Stomach (tissue), 9 donors: ENCODE data around the gene HECTD2. TPM values are rescaled to one million over a fixed set of nuclear protein-coding genes. Genes with fewer than 3 reads are reported as not detected.
A peak's percentile ranks its signal among the peaks of the same experiment; 100 is the strongest.
"Not testable (repeated sequence)": the region's sequence is repeated elsewhere in the genome, so short reads cannot be mapped to it uniquely, and the experiment has no call there.

Experiments used
- DNase-seq, 2 donors: peaks; one replicate each; pipeline versions ENCODE4 v3.0.0 to v3.0.0-alpha.2; 2013 to 2019
- H3K27ac ChIP-seq, 5 donors: fragments of 200-600 bp in 4 of 5; sonication (generic) in 4 of 5; one replicate each; pipeline ENCODE4 v1.5.1; 2013 to 2019; ENCODE audit warnings: mild to moderate bottlenecking in 1 of 5, moderate library complexity in 1 of 5
- H3K27me3 ChIP-seq, 3 donors: fragments of 200-600 bp; sonication (generic); one replicate each; pipeline ENCODE4 v1.5.1; 2017 to 2019; ENCODE audit warnings: mixed run types in 1 of 3
- H3K36me3 ChIP-seq, 4 donors: fragments of 200-600 bp; sonication (generic); 1 replicate in 3 of 4; 2 replicates in 1 of 4; pipeline ENCODE4 v1.5.1; 2016 to 2019
- H3K4me1 ChIP-seq, 4 donors: fragments of 200-600 bp; sonication (generic); one replicate each; pipeline ENCODE4 v1.5.1; 2016 to 2019
- H3K4me3 ChIP-seq, 4 donors: fragments of 200-600 bp; sonication (generic) in 3 of 4; one replicate each; pipeline ENCODE4 v1.5.1; 2016 to 2019; ENCODE audit warnings: mild to moderate bottlenecking in 1 of 4
- H3K9me3 ChIP-seq, 4 donors: fragments of 200-600 bp; sonication (generic); one replicate each; pipeline ENCODE4 v1.5.1; 2016 to 2019
- CTCF ChIP-seq, 7 experiments: fragments of 450-650 bp in 4 of 7; fragments of 200-600 bp in 3 of 7; sonication (generic) in 3 of 7; IDR thresholded peaks; one replicate each; pipeline ENCODE4 v1.5.1; 2016 to 2019; ENCODE audit warnings: antibody characterized with exemption in 7 of 7, control low read depth in 2 of 7, mild to moderate bottlenecking in 1 of 7
- EP300 ChIP-seq: sonication (generic); formaldehyde crosslinking; IDR thresholded peaks from one replicate; pipeline ENCODE4 v1.6.1; 2017; ENCODE audit warnings: antibody characterized with exemption
- POLR2A ChIP-seq, 4 donors: fragments of 450-650 bp; IDR thresholded peaks; one replicate each; pipeline ENCODE4 v1.6.1; 2016; ENCODE audit warnings: antibody characterized with exemption in 4 of 4, control low read depth in 2 of 4, mild to moderate bottlenecking in 1 of 4, moderate library complexity in 1 of 4
- POLR2AphosphoS5 ChIP-seq, 3 donors: sonication (generic); formaldehyde crosslinking; IDR thresholded peaks; one replicate each; pipeline ENCODE4 v1.6.1; 2016; ENCODE audit warnings: antibody characterized with exemption in 3 of 3
- WGBS, 5 donors: extraction: QIAGEN DNeasy Blood & Tissue Kit in 3 of 5; methylation state at CpG; one replicate each; pipeline versions ENCODE4 v1.1.5 to v1.1.7; 2013 to 2018; 5-methylcytosine and 5-hydroxymethylcytosine counted together
- intact Hi-C: fragments of 100-400 bp; cut with DNase I; formaldehyde crosslinking; loops from one replicate; pipeline ENCODE4 v1.15.1; 2023; ENCODE audit warnings: low total_unique reads
- polyA plus RNA-seq, 3 donors: library from polyadenylated mRNA; stranded (reverse); fragments of 200-250 nt; gene quantifications; one replicate each; pipeline ENCODE4 v1.2.3, GENCODE V29; 2013
- total RNA-seq, 5 donors: library from RNA; depleted of rRNA; stranded (reverse); fragments of >200 nt; gene quantifications; one replicate each; pipeline versions ENCODE4 v1.1.0 to v1.2.3, GENCODE V29; 2014 to 2016
- donor health status: healthy with polysubstance abuse.
- donor health status: Bipolar disorder and iron deficiency.
- donor health status: healthy.

HECTD2 gene
- total and polyA plus RNA-seq, 8 donors, result 1.7 to 32.6 (median 12.4) TPM

DNA sequence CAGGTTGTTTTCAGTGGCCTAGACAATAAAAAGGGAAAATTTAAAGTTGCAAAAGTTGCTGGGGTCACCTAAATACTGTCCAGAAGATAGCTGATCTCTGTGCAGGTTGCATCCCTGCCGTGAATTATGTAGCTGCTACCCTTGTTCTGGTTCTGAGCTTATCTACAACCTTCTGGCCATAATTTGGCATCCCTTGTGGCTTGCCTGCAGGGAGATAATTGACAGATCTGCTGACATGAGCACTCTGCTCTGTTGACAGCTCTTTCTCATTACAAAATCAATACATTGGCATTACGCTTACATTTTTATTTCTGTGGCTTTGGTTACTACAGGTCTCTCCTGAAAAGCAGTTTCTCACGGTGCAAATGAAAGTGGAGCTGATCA, 29.3 kb upstream of the HECTD2 start:
- 38 to 59% (median 43%) methylated on average over 3 of the region's 3 CpGs for WGBS, 5 donors
- Histone ChIP-seq H3K36me3 (no peaks in the 10 kb centered on the region), H3K27me3 (peaks cover 0 to 4% (median 0%) of the 10 kb centered on the region in 3 donors), H3K4me1 (peaks cover 0 to 8% (median 0%) of the 10 kb centered on the region in 4 donors), H3K4me3 (no peak overlapping the region), H3K9me3 (peaks cover 0 to 12% (median 10%) of the 10 kb centered on the region in 4 donors), H3K27ac (no peak overlapping the region)
- TF ChIP-seq EP300 (no peak), POLR2AphosphoS5 (IDR thresholded peaks at IDR 0.05) (no peak), CTCF (IDR thresholded peaks at IDR 0.05) (no peak), POLR2A (IDR thresholded peaks at IDR 0.05) (no peak)
- intact Hi-C loops, result no loop called here
- no peak for DNase-seq

- H3K36me3 ChIP-seq, result no peaks in the 10 kb centered on the region
- no peak overlapping the region for H3K4me3 ChIP-seq
- TF ChIP-seq EP300 (no peak), CTCF (IDR thresholded peaks at IDR 0.05) (no peak), POLR2A (IDR thresholded peaks at IDR 0.05) (no peak), POLR2AphosphoS5 (IDR thresholded peaks at IDR 0.05) (no peak)
- H3K27ac ChIP-seq, result no peak overlapping the region
- 42 to 54% (median 49%) methylated on average over 9 of the region's 9 CpGs for WGBS, 5 donors
- H3K27me3 ChIP-seq, result peaks cover 0 to 4% (median 0%) of the 10 kb centered on the region in 3 donors
- H3K4me1 ChIP-seq, result peaks cover 0 to 8% (median 0%) of the 10 kb centered on the region in 4 donors
- peaks cover 0 to 10% (median 8%) of the 10 kb centered on the region in 4 donors for H3K9me3 ChIP-seq
- intact Hi-C loops, result no loop called here
- DNase-seq, result peak in 1 of 2 donors; percentile 42
Observed at GRCh38 chr10:91381257-91381891, 28.8 kb upstream of the HECTD2 start.

DNA sequence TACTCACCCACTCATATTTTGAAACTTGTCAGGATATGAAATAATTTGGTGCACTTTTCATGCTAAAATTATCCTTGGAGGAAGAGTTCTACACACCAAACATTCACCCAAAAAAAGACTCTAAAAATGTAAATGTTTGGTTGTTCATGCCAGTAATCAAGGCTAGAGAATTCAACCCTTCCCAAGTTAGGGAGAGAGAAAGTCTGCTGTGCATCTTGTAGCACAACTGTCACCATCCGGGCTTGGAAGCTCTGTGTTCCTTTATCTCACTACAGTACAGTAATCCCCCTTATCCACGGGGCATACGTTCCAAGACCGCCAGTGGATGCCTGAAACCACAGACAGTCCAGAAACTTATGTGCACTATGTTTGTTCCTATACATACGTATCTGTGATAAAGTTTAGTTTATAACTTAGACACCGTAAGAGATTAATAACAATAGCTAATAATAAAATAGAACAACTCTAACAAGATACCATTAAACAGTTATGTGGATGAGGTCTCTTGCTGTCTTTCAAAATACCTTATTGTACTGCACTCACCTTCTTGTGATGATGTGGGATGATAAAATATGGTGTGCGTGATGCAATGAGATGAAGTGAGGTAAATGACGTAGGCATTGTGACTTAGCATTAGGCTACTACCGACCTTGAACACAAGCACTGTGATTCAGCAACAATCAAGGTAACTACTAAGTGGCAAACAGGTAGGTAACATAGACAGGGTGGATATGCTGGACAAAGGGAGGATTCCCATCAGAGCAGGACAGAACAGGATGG, 24.6 kb upstream of the HECTD2 start:
- intact Hi-C loops, result no loop called here
- Histone ChIP-seq H3K27ac (no peak overlapping the region), H3K36me3 (no peaks in the 10 kb centered on the region), H3K27me3 (peaks cover 0 to 4% (median 0%) of the 10 kb centered on the region in 3 donors), H3K4me1 (peaks cover 0 to 16% (median 0%) of the 10 kb centered on the region in 4 donors), H3K4me3 (no peak overlapping the region), H3K9me3 (no peaks in the 10 kb centered on the region)
- DNase-seq, result no peak
- WGBS, 5 donors, result 59 to 76% (median 75%) methylated on average over 9 of the region's 9 CpGs
- TF ChIP-seq POLR2A (IDR thresholded peaks at IDR 0.05) (no peak), CTCF (IDR thresholded peaks at IDR 0.05) (no peak), POLR2AphosphoS5 (IDR thresholded peaks at IDR 0.05) (no peak), EP300 (no peak)

DNA sequence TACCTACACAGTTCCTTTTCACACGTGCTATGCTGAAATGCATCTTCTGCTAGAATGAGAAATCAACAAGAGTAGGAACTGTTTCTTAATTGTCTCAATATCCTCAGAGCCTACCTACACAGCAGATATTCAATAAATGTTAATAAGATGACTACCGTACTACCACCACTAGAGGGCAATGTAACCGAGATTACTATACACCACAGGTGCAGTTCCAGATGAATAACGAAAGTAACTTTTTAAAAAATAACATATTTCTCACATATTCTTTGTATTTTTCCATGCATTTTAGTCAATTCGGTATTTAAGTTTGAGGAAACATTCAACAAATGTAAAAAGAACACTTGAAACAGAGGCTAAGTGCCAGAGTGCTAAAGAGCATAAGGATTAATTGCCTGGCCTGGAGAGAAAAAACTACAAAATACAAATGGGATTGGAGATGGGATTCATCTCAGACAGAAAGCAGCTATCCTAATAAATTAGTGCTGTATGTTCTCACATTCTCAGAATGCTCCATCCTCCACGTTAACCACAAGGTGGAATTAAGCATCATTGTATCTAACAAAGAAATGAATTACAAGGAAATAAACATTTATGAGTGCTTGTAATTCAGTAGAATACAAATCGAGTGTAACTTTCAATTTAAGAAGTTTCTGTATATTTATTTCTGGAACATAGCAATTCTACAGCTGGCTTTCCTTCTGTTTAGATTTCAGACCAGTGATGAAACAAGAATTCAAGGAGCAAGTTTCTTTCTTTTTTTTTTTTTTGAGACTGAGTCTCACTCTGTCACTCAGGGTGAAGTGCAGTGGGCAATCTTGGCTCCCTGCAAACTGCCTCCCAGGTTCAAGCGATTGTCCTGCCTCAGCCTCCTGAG, 20.3 kb upstream of the HECTD2 start:
- H3K9me3 ChIP-seq, result no peaks in the 10 kb centered on the region
- peak in 5 of 7 experiments; percentile 49 to 79 (median 62) for TF ChIP-seq CTCF (IDR thresholded peaks at IDR 0.05)
- no peak for TF ChIP-seq POLR2AphosphoS5 (IDR thresholded peaks at IDR 0.05)
- peak in 1 of 2 donors; percentile 86 for DNase-seq
- 17 to 19% (median 18%) methylated on average over 8 of the region's 8 CpGs for WGBS, 5 donors
- intact Hi-C loops, result no loop called here
- H3K36me3 ChIP-seq, result no peaks in the 10 kb centered on the region
- no peak overlapping the region for H3K27ac ChIP-seq
- no peaks in the 10 kb centered on the region for H3K27me3 ChIP-seq
- H3K4me1 ChIP-seq, result peaks cover 0 to 8% (median 0%) of the 10 kb centered on the region in 4 donors
- H3K4me3 ChIP-seq, result peak overlapping the region in 1 of 4 donors; percentile 13

DNA sequence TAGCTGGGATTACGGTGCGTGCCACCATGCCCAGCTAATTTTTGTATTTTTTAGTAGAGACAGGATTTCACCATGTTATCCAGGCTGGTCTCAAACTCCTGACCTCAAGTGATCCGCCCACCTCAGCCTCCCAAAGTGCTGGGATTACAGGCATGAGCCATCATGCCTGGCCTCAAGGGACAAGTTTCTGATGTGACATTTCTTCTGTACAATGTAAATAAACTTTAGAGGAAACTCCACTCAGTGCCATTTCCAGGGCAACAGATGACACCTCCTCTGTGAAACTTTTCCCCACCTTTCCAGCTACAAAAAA, 19.7 kb upstream of the HECTD2 start:
- H3K36me3 ChIP-seq, H3K4me3 ChIP-seq, H3K27me3 ChIP-seq, intact Hi-C loops, H3K9me3 ChIP-seq, DNase-seq, H3K4me1 ChIP-seq, H3K27ac ChIP-seq: not testable (repeated sequence)
- WGBS, 5 donors, result 80 to 93% (median 87%) methylated on average over 3 of the region's 3 CpGs
